GM18511 (cell line): ENCODE measurements around the gene LARGE2.
A peak's percentile ranks its signal among the peaks of the same experiment; 100 is the strongest.

Experiments used
- ATAC-seq: cut with Tn5 transposase; IDR thresholded peaks from one replicate; pipeline ENCODE4 v1.9.1; 2021; ENCODE audit warnings: mild to moderate bottlenecking, moderate library complexity; ENCODE audit not compliant: unreplicated experiment

Gene LARGE2

DNA sequence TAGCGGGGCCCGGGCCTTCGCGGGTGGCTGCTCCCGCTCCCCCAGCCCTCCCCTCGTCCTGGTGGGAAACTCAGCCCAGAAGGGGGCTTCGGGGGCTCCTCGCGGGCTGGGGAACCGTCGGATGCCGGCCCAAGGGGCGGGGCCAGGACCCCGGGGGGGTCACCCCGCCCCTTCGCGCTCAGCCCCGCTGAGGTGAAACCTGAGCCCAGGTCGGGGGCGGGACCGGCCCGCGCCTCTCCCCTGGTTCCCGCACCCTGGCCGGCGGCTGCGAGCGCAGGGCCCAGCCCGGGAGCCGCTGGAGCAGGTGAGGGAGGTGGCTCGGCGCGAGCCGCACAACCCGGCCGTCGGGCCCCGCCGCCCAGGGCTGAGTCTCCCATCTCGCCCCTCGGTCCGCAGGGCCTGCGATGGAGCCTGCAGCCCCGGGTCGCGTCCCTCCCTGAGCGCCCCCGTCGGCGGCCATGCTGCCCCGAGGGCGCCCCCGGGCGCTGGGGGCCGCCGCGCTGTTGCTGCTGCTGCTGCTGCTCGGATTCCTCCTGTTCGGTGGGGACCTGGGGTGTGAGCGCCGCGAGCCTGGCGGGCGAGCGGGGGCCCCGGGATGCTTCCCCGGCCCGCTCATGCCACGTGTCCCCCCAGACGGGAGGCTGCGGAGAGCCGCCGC lies at the start of gene LARGE2:
TSS of gene LARGE2 (plus strand) at position 232 of the 658 bp plus-strand sequence. CDS start at position 459, 227 bp downstream.
- ATAC-seq = no peak

DNA sequence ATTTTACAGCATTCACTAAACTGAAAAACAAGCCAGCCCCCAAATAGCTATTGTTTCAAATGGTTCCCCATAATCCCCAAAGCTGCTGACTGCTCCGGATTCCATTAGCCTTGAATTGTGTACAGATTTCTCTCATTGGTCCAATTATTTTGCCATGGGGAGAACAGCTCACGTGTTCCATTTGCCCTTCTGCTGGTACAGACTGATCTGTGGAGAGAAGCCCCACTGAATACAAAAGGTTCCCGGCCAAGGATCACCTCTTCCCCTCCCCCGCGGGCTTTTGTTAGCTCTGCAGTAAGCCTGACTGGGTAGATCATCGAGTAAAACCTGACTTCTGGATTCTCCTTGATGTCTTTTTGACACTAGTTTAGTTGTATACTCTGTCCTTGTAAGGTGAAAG lies 46.1 kb upstream of the LARGE2 start:
- no peak for ATAC-seq

DNA sequence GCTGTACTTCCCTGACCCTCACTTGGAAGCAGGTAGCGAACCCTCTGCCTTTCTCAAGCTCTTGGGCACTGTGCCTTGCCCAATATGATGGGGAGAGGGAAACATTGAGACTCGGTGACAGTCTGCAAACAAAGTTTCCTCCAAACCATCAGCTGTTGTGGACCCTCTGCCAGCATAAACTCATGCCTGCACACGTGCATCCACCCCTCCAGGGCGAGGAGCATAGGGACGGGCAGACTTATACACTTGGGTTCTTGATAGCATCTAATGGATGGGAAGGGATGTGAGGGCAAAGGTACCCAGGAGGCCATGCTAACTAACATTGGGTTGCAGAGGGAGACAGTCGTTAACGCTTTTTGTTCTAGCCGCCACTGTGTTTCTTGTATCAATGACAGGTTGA lies 45.2 kb upstream of the LARGE2 start:
- ATAC-seq = no peak

DNA sequence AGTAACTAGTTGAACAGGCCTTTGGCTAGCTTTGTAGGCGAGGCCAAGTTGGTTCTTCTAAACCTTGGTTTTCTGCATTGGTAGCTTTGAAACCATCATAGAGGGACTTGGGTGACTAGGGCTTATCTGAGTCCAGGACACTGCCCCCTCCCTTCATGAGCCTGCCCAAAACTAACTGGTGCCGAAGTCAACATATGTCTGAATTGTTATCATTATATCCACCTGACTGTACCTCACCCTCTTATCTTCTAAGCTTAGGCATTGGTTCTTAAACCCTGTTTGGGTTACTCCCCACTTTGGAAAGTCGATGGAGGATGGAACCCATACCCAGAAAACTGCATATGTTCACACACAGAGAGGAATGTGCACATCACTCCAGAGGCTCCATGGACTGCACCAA lies 44.6 kb upstream of the LARGE2 start:
- no peak for ATAC-seq

DNA sequence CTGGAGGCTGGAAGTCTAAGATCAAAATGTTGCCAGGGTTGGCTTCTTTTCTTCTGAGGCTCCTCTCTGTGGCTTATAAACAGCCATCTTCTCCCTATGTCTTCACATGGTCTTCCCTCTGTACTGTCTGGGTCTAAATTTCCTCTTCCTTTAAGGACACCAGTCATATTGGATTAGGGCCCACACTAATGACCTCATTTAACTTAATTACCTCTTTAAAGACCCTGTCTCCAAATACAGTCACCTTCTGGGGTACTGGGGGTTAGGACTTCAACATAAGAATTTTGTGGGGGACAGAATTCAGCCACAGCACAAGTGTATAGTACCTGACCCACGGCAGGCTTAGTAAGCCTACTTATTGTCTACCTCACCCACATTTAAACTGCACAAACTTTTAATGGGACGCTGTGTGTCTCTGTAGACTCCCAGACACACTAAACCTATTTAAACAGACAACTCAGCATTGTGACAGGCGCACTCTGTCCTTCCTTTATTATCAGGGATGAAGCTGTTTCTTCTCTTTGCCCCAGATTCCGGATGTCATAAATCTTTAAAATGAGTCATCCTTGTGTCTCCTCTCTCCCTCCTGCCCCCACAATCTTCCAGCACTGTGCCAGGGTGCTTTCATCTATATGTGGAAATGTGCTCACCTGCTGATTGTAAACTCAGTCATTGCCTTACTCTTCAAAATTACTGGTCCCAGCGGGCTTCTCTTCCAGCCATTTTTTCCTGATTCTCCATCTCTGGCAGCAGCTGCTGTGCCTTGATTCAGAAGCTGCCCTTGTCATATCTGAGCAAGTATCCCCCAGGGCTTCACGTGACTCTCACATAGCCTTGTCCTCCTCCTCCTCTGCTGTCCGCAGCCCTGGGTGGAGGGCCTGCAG lies 42.4 kb upstream of the LARGE2 start:
- no peak for ATAC-seq

GRCh38 chr11:45880772-45881570 lies 41.5 kb upstream of the LARGE2 start:
- ATAC-seq = no peak

- ATAC-seq = no peak
Measured at GRCh38 chr11:45881708-45882368, 40.6 kb upstream of the LARGE2 start.

GRCh38 chr11:45884596-45885185 lies 37.8 kb upstream of the LARGE2 start:
- no peak for ATAC-seq

GRCh38 chr11:45885274-45885920 lies 37.1 kb upstream of the LARGE2 start, which contains the start of gene MAPK8IP1:
TSS of gene MAPK8IP1 (plus strand) at chr11:45885651. CDS start at chr11:45885821, 170 bp downstream.
- ATAC-seq = peak; percentile 76

GRCh38 chr11:45885921-45886721 lies 36.3 kb upstream of the LARGE2 start:
- ATAC-seq = no peak

DNA sequence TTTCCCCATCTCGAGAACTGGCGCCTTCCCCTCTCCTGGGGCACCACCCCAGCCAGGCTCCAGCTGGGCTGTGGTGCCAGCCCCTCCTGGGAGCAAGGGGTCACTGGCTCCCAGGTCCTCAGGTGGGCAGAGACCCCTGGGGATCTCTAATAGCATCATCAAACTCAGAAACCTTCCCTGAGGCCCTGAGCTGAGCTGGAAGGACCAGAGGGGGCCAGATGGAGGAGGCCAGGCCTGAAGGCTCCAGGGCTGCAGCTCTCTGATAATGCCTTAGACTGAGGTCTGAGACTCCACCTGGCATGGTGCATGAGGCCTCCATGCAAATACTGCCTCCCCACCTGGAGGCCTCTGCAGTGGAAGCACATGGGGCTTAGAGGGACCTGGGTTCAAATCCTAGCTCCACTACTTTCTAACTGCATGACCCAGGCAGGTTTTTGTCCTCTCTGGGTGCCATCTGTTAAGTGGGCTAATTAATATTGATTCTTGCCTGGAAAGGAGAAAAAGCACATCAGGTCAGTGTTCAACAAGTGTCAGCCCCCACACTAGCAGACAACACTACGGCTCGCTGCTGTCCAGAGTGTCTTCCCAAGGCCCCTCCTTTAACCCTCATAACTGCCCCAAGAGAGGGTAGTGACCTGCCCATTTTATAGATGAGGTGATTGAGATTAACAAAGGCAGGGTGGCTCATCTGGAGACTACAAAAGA lies 35.5 kb upstream of the LARGE2 start:
- no peak for ATAC-seq

GRCh38 chr11:45887587-45887986 lies 34.9 kb upstream of the LARGE2 start:
- ATAC-seq = no peak

DNA sequence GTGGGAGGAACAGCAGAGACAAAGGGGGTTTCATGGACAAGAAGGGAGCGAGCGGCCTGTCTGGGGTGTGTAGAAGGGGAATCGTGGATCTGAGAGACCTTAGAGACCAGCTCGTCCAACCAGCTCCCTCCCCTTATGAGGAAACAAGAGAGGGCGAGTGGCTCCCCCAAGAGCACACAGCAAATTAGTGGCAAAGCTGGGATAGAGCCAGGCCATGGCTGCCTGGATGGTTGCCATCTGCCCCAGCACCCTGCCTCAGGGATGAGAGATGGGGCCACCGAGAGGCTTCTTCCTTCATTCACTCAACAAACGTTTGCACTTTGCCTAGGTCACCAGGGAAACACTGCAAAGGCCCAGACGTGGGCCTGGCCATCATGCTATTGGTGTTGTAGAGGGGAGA lies 32.9 kb upstream of the LARGE2 start:
- ATAC-seq = no peak

DNA sequence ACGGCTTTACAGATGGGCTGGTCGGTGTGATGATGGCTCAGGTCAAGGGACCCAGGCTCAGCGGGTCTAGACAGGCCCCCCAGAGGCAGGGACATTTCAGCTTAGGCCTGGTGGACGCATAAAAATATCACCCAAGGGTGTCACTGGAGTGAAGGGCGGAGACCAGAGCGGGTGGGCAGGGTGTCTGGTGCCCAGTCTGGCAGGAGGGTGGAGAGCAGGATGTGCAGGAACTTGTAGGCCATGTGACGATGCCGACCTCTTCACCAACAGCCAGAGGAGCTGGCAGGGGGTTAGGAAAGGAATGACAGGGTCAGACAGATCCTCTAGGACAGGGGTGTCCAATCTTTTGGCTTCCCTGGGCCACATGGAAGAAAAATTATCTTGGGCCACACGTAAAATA lies 32.5 kb upstream of the LARGE2 start:
- no peak for ATAC-seq

DNA sequence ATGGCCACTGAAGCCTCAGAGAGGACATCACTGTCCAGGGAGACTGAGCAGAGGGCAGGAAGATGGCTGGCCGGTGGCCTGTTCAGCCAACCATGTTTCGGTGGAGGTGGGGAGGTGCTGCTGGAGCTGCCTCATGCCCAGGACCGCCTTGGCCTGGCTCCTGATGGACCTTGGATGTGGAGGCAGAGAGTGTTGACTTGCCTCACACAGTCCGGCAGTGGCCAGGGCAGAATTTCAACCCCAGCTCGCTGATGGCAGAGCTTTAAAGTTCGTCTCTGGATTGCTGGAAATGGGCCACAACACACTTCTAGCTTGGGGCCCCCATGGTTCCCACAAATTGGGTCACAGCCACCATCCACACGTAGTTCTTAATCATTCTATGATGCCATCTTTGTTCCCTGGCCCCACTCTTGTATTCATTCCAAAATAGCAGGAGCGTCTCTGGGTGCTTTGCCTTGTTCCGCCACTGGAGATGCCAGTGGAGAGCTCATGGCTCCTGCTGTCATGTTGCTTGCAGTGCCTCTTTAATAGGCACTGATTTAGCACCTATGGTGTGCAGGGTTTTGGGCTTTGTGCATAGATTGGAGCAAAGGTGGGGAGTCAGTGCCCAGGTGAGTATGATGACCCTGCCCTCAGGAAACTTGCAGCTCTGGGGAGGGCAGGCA lies 31.4 kb upstream of the LARGE2 start:
- no peak for ATAC-seq

DNA sequence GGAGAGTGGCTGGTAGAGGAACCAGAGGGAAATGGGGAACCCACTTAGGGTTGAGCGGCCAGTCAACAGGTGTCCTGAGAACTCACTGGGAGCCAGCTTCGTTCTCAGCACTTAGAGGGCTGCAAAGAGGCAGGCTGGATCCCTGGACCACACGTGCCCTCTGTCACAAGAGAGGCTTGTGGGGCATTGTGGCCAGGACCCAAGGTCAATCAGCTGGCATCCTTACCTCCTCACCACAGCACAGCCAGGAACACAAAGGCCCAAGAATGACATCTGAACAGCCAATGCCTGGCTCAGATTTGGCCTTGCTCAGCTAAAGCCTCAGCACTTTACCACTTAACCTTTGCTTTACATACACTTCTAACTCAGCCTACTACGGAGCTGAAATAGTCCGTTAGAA lies 29.6 kb upstream of the LARGE2 start:
- no peak for ATAC-seq

- no peak for ATAC-seq
Measured at GRCh38 chr11:45894555-45895247, 27.8 kb upstream of the LARGE2 start.
